NOMO-1 (cell line): ENCODE measurements around the gene INPP5F.
"Not testable (repeated sequence)": the region's sequence is repeated elsewhere in the genome, so short reads cannot be mapped to it uniquely, and the experiment has no call there.

Experiments
- DNase-seq, 2 experiments: peaks; one replicate each; lab custom pipeline; 2025; ENCODE audit not compliant: unreplicated experiment in 2 of 2; lab: John Stamatoyannopoulos, UW

The INPP5F gene

DNA sequence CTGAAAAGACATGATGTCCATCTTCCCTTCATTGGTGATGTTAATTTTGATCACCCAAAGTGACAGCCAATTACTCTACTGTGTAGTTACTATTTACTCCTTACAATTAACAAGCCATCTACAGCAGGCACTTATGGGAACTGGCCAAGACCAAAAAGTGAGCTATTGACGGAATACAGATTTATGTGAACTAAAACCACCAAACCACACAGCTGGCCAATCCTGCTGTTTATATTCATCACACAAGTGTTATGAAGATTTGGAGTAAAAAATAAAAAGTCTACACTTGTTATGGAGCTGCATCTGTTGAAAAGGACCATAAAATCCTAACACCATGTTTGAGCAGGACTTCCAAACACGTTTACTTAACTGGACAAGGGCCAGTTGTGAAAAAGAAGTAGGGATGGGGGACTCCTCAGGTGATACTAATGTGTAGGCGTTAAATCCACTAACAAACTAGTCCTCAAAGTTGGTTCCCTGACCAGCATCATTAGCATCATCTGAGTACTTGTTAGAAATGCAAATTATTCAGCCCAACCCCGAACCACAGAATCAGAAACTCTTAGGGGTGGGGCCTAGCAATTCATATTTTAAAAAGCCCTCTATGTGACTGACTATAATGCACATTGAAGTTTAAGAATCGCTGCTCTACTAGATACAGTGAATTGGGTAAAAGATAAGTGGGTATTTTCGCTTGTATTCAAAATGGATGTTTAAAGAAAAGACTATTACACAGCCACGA, 135.2 kb downstream of the INPP5F start:
- no peak for DNase-seq

DNA sequence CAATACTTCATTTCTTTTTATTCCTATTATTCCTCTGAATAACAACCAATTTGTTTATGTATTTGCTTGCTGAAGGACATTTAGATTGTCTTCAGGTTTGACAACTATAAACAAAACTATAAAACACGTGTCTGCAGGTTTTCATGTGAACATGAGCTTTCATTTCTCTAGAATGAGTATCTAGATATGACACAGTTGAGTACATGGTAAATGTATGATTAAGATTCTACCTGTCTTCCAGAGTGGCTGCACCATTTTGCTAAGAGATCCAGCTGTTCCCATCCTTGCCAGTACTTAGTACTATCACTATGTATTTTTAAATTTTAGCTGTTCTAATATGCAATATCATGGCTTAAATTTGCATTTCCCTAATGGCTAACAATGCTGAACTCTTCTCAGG, 136.7 kb downstream of the INPP5F start:
- DNase-seq, result no peak

DNA sequence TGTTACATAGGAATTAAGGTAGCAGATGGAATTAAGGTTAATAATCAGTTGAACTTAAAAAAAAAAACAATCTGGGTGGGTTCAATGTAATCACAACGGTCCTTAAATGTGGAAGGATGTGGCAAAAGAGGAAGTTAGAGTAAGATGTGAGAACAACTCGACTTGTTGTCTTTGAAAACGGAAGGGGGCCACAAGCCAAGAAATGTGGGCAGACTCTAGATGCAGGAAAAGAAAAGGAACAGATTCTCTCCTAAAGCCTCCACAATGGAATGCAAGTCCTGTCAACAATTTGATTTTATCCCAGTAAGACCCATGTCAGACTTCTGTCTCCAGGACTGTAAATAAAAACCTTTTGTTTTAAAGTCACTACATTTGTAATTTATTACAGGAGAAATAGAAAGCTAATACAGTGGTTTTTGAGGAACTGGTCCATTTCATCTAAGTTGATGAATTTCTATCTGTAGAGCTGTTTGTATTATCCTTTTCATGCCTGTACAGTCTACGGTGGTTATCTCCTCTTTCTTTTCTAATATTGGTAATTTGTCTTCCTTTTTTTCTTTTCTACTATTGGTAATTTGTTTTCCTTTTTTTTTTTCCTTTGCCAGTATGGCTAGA, 138.2 kb downstream of the INPP5F start:
- no peak for DNase-seq

DNA sequence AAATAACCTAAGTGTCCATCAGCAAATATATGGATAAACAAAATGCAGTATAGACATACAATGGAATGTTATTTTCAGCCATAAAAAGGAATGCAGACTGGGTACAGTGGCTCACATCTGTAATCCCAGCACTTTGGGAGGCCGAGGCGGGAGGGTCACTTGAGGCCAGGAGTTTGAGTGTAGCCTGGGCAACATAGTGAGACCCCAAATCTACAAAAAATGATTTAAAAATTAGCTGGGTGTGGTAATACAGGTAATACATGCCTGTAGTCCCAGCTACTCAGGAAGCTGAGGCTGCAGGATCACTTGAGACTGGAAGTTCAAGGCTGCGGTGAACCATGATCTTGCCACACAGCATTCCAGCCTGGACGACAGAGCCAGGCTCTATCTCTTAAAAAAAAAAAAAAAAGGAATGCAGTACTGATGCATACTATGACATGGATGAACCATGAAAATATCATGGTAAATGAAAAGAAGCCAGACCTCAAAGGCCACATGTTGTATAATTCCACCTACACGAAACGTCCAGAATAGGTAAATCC, 139.9 kb downstream of the INPP5F start:
- DNase-seq, result no peak

DNA sequence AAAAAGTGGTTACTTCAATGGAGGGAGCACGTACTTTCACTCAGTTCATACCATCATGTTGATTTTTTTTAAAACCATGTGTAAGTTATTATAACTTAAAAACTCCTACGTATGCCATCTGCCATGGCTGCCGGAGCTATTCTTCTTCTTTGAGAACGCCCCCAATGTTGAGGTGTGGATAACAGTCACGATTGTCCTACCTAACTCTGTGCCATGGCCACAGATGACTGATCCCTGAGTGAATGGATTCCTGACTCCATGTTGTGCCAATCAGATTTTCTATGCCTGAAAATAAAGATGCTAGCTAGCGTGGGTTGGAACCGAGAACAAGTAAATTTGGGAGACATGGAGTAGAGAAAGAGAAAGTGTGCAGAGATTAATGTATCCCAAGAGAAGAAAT, 141.5 kb downstream of the INPP5F start:
- no peak for DNase-seq

DNA sequence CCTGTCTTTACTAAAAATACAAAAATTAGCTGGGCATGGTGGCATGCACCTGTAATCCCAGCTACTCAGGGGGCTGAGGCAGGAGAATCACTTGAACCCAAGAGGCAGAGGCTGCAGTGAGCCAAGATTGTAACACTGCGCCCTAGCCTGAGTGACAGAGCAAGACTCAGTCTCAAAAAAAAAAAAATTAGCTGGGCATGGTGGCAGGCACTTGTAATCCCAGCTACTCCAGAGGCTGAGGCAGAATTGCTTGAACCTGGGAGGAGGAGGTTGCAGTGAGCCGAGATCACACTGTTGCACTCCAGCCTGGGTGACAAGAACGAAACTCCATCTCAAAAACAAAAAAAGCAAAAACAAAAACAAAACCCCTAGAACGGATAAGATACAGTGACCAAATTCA, 143.5 kb downstream of the INPP5F start:
- DNase-seq, result not testable (repeated sequence)

DNA sequence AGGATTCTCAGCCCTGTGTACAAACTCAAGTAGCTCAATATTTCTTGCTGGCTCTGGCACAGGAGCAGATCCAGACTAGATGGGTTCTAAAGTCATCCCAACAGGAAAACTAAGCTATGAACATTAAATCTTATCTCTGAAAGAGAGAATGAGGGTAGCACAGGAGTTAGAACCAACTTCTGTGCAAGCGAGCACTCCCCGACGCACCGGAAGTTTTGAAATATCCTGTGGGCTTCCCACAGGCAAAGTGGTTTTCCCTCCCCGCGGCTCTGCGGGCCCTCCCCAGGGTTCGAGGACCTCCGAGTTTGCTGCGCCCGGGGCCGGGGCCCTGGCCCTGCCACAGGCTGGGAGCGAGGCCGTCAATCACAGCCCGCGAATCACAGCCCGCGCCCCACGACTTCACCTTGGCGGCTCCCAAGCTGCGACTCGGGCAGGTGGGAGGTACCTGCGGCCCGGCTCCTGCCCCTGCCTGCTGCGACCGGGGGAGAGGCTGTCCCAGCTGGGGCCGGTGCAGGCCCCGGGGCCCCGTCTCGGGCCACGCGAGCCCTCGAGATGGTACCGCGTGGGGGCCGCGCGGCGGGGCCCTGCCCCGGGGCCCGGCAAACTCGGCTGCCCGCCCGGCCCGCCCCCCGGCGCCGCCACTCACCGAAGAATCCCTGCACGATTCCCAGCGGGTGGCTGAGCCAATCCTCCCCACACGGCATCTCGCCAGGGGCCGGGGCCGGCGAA, 146.2 kb downstream of the INPP5F start:
- DNase-seq, result peak; percentile 59 to 77

DNA sequence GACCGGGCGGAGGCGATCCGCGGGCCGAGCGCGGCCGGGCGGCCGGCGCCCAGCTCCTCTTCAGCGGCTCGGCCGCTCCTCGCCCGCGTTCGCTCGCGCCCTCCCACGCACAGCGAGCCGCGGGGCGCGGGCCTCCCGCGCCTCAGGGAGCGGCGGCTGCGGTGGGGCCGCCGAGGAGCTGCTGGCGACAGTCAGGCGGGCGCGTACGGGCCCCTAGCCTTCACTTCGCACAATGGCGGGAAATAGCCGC, 146.7 kb downstream of the INPP5F start, which contains the start of gene MCMBP:
TSS of gene MCMBP (minus strand) at position 234 of the 250 bp plus-strand sequence. CDS start 259 bp downstream, outside the sequence.
- DNase-seq, result no peak

DNA sequence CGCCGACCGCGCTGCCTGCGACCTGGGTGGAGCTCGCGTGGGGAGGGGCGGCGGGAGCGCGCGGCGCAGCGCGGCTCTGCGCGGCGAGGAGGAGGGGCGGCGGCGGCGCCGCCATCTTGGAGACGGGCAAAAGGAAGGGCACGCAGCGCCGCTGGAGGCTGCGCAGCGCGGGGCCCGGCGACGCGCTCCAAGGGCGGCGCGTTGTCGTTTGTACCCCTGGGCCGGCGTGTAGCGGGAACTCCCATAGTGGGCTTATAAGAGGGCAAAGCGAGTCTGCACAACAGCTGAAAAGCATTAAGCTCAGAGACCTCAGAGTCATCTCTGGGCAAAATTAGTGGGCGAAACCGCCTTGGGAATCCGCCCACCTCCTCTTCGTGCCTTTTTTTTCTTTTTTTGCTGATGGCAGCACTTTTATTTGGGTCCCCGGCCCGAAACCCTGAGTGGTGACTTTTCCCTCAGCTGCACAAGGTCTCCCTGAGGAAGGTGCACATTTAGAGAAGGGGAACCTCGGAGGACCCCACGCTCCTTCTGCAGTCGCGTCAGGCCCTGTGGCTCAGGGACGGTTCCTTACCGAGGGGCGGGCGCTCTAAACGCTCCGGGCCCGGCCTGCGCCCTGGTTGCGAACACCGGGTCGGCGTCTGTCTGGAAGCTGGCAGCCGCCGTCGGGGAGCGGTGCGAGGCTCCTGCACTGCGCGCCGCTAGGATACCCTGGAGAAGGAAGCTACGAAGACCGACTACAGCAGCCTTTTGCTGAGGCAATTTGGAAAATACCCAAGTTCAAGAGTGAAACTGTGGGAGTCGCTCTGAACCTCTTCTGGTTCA, 147.2 kb downstream of the INPP5F start:
- peak; percentile 85 to 92 for DNase-seq

DNA sequence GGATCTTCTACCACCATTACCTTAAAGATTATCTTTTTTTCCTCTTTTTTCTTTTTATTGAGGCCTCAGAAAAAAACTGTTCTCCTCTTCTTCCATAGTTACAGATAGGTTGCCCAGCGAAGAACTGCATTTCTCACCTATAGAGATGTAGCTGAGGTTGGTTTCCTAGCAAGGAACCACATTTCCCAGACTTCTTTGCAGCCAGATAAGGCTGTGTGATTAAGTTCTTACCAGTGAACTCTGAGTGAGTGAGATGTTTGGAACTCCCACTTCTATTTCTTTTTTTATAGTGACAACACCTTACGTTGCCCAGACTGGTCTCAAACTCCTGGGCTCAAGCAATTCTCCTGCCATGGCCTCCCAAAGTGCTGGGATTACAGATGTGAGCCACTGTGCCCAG, 152.7 kb downstream of the INPP5F start:
- DNase-seq, result no peak
